Suppressor macrophage treated with lipopolysaccharide for 1 hour (primary cell): ENCODE data around the gene CD63.
A peak's percentile ranks its signal among the peaks of the same experiment; 100 is the strongest.

Experiments
- DNase-seq, 3 donors: peaks; one replicate each; pipeline ENCODE4 v3.0.0-alpha.2; 2020 to 2022

CD63 gene

GRCh38 chr12:55738123-55739024 is 9.6 kb upstream of the CD63 start:
- peak; percentile 87 to 96 (median 95) for DNase-seq

GRCh38 chr12:55737581-55738122 is 8.8 kb upstream of the CD63 start:
- DNase-seq: no peak

- DNase-seq: peak; percentile 77 to 83 (median 80)
These were observed 8.2 kb upstream of the CD63 start for GRCh38 chr12:55736780-55737580.

GRCh38 chr12:55736076-55736475 is 7.3 kb upstream of the CD63 start:
- DNase-seq: no peak

GRCh38 chr12:55734595-55734994 is 5.8 kb upstream of the CD63 start:
- DNase-seq: no peak

- no peak for DNase-seq
These were observed 5.0 kb upstream of the CD63 start for GRCh38 chr12:55733858-55734257.

- no peak for DNase-seq
These were observed 4.3 kb upstream of the CD63 start for GRCh38 chr12:55733021-55733555.

- DNase-seq: no peak
These were observed 3.5 kb upstream of the CD63 start for GRCh38 chr12:55732288-55732687.

GRCh38 chr12:55729819-55730818 is 1.3 kb upstream of the CD63 start:
- peak; percentile 53 to 68 (median 65) for DNase-seq

GRCh38 chr12:55728186-55728938 is 447 bp downstream of the CD63 start:
- DNase-seq: peak; percentile 60 to 88 (median 64)

GRCh38 chr12:55727643-55728185 is 1.1 kb downstream of the CD63 start:
- peak; percentile 77 to 83 (median 78) for DNase-seq

- peak; percentile 79 to 87 (median 85) for DNase-seq
These were observed 1.8 kb downstream of the CD63 start for GRCh38 chr12:55726971-55727370.

GRCh38 chr12:55725556-55725955 is 3.3 kb downstream of the CD63 start:
- no peak for DNase-seq

GRCh38 chr12:55724940-55725309 is 3.9 kb downstream of the CD63 start:
- DNase-seq: no peak

GRCh38 chr12:55724226-55724939 is 4.4 kb downstream of the CD63 start:
- peak; percentile 77 to 82 (median 79) for DNase-seq

- no peak for DNase-seq
These were observed 5.1 kb downstream of the CD63 start for GRCh38 chr12:55723516-55724225.

- no peak for DNase-seq
These were observed 5.9 kb downstream of the CD63 start for GRCh38 chr12:55722948-55723347.

- DNase-seq: no peak
These were observed 7.1 kb downstream of the CD63 start for GRCh38 chr12:55721601-55722213.

GRCh38 chr12:55720894-55721444 is 7.8 kb downstream of the CD63 start:
- DNase-seq: peak; percentile 78 to 81 (median 80)
